Uterus (tissue), 2 donors: Measurements from ENCODE around the gene ZW10.

Experiments used
- POLR2A ChIP-seq, 2 donors: fragments of 450-650 bp; IDR thresholded peaks; one replicate each; pipeline ENCODE4 v1.6.1; 2016; ENCODE audit warnings: antibody characterized with exemption in 2 of 2, mild to moderate bottlenecking in 1 of 2, moderate library complexity in 1 of 2
- TF ChIP-seq, protein P1 (sequence below), 4 experiments: fragments of 200-600 bp in 2 of 4; fragments of 450-650 bp in 2 of 4; sonication (generic) in 2 of 4; IDR thresholded peaks; one replicate each; pipeline ENCODE4 v1.5.1; 2016 to 2019; ENCODE audit warnings: antibody characterized with exemption in 4 of 4, mild to moderate bottlenecking in 2 of 4, moderate library complexity in 1 of 4

GRCh38 chr11:113693030-113693429 is 80.5 kb downstream of the ZW10 start:
- TF ChIP-seq, protein P1, sequence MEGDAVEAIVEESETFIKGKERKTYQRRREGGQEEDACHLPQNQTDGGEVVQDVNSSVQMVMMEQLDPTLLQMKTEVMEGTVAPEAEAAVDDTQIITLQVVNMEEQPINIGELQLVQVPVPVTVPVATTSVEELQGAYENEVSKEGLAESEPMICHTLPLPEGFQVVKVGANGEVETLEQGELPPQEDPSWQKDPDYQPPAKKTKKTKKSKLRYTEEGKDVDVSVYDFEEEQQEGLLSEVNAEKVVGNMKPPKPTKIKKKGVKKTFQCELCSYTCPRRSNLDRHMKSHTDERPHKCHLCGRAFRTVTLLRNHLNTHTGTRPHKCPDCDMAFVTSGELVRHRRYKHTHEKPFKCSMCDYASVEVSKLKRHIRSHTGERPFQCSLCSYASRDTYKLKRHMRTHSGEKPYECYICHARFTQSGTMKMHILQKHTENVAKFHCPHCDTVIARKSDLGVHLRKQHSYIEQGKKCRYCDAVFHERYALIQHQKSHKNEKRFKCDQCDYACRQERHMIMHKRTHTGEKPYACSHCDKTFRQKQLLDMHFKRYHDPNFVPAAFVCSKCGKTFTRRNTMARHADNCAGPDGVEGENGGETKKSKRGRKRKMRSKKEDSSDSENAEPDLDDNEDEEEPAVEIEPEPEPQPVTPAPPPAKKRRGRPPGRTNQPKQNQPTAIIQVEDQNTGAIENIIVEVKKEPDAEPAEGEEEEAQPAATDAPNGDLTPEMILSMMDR (IDR thresholded peaks at IDR 0.05) = no peak
- no peak for TF ChIP-seq POLR2A (IDR thresholded peaks at IDR 0.05)
